Cardiac fibroblast (primary cell): Measurements from ENCODE around the gene BMP7.

ENCODE experiments used
- DNase-seq, 2 donors: peaks; one replicate each; pipeline versions ENCODE4 v3.0.0 to v3.0.0-alpha.2; 2010; ENCODE audit warnings: low read depth in 2 of 2
- H3K4me3 ChIP-seq, 2 donors: replicated peaks in 1 of 2; 1 replicate in 1 of 2; 2 replicates in 1 of 2; pipeline ENCODE4 v1.5.1; 2011; ENCODE audit warnings: low read depth in 2 of 2, low read length in 2 of 2, mild to moderate bottlenecking in 2 of 2, moderate library complexity in 1 of 2
- CTCF ChIP-seq: IDR thresholded peaks from one replicate; pipeline ENCODE4 v1.5.1; 2011; ENCODE audit warnings: low read depth, mild to moderate bottlenecking, low read length, inconsistent platforms

BMP7 gene

GRCh38 chr20:57181639-57182038, 84.8 kb downstream of the BMP7 start:
- TF ChIP-seq CTCF, result no peak
- no peak for DNase-seq
- H3K4me3 ChIP-seq, result no peak overlapping the region

- no peak overlapping the region for H3K4me3 ChIP-seq
- no peak for TF ChIP-seq CTCF
- DNase-seq, result no peak
These were observed 85.5 kb downstream of the BMP7 start for GRCh38 chr20:57180954-57181353.

- H3K4me3 ChIP-seq, result no peak overlapping the region
- TF ChIP-seq CTCF, result no peak
- no peak for DNase-seq
These were observed 86.1 kb downstream of the BMP7 start for GRCh38 chr20:57180387-57180786.

GRCh38 chr20:57179265-57179664, 87.2 kb downstream of the BMP7 start:
- no peak for DNase-seq
- H3K4me3 ChIP-seq, result no peak overlapping the region

GRCh38 chr20:57178582-57179111, 87.8 kb downstream of the BMP7 start:
- H3K4me3 ChIP-seq, result no peak overlapping the region
- TF ChIP-seq CTCF, result no peak
- DNase-seq, result no peak

More at GRCh38 chr20:57179265-57179664, 87.2 kb downstream of the BMP7 start:
- no peak for TF ChIP-seq CTCF

GRCh38 chr20:57177636-57178280, 88.7 kb downstream of the BMP7 start:
- no peak overlapping the region for H3K4me3 ChIP-seq
- no peak for TF ChIP-seq CTCF
- DNase-seq, result no peak

DNA sequence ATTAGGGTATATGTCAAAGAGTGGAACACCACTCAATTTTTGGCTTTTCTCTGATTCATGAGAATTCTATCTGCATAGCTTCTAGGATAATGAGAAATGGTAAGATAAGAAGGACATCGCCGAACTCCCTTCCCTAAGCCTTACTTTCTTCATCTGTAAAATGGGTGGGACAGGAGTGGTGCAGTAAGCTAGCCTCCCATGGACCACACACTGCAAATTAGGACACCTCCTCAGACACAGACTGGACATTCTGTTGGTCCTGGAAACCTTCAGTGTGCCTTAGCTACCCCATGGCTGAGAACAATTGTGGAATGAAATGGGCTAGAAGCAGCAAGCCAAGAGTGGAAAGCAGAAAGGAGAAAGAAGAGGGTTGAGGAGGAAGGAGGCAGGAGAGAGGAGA, 89.6 kb downstream of the BMP7 start:
- TF ChIP-seq CTCF, result no peak
- no peak overlapping the region for H3K4me3 ChIP-seq
- no peak for DNase-seq
